Measurements from ENCODE around the gene FAM135A. TPM values are rescaled to one million over a fixed set of nuclear protein-coding genes. Genes with fewer than 3 reads are reported as not detected.
A peak's percentile ranks its signal among the peaks of the same experiment; 100 is the strongest.

FAM135A gene
- total RNA-seq, 1 donor from 2014 or later, result 24.1 TPM

DNA sequence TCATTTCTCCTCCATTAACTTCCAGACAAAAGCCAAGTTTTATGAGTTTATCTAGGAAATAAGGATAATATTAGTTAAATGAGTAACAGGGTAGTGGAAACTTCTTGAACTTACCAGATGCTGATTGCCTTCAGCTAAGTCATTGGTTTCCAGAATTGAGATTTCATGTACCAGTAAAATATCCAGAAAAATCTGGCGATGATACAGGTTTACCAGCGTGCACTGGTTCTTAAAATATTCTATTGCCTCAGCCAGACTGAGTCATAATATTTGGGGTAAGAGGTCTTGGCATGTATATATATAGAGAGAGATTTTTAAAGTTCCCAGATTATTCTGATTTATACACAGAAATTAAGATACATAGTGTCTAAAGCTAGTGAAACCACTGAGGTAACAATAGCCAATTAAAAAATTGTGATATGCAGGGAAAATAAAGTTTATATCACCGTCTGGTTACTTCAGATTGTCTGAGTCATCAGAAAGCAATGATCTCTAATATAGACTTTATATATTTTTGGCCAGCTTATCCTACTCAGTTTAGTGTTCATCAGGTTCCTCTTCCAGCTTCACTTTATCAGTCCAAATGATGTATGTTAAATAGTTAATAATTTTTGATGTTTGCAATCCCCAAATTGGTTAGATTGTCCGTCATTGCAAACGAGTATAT lies 113.9 kb downstream of the FAM135A start:
- Histone ChIP-seq H3K9me3 (no peaks in the 10 kb centered on the region), H3K27me3 (no peaks in the 10 kb centered on the region), H3K4me1 (no peaks in the 10 kb centered on the region), H3K27ac (no peak overlapping the region), H3K4me3 (no peak overlapping the region), H3K36me3 (peaks cover 12% of the 10 kb centered on the region)
- TF ChIP-seq, protein P1, sequence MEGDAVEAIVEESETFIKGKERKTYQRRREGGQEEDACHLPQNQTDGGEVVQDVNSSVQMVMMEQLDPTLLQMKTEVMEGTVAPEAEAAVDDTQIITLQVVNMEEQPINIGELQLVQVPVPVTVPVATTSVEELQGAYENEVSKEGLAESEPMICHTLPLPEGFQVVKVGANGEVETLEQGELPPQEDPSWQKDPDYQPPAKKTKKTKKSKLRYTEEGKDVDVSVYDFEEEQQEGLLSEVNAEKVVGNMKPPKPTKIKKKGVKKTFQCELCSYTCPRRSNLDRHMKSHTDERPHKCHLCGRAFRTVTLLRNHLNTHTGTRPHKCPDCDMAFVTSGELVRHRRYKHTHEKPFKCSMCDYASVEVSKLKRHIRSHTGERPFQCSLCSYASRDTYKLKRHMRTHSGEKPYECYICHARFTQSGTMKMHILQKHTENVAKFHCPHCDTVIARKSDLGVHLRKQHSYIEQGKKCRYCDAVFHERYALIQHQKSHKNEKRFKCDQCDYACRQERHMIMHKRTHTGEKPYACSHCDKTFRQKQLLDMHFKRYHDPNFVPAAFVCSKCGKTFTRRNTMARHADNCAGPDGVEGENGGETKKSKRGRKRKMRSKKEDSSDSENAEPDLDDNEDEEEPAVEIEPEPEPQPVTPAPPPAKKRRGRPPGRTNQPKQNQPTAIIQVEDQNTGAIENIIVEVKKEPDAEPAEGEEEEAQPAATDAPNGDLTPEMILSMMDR (IDR thresholded peaks at IDR 0.05), result no peak
- ATAC-seq (no peak), DNase-seq (no peak)
- intact Hi-C loops (cut with DNase I), result no loop called here

DNA sequence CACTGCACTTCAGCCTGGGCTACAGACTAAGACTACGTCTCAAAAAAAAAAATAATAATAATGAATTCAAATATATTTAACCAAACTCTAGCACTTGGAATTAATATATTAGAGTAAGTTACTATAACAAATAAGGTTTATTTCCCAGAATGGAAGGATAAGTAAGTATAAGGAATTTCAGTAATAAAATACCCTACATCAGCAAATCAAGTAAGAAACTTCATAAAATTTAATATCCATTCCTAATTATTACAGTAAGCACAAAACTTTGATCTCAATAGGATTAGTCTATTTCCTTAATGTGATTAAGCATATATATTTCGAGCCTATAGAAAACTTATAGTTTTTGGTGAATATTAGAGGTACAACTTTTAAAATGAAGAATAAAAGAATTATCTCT lies 116.7 kb downstream of the FAM135A start:
- TF ChIP-seq, protein P1 (IDR thresholded peaks at IDR 0.05), result no peak
- intact Hi-C loops (cut with DNase I), result no loop called here
- Histone ChIP-seq H3K9me3 (no peaks in the 10 kb centered on the region), H3K4me1 (no peaks in the 10 kb centered on the region), H3K27ac (no peak overlapping the region), H3K36me3 (peaks cover 7% of the 10 kb centered on the region), H3K27me3 (no peaks in the 10 kb centered on the region), H3K4me3 (no peak overlapping the region)
- DNase-seq, result no peak
- ATAC-seq, result no peak

DNA sequence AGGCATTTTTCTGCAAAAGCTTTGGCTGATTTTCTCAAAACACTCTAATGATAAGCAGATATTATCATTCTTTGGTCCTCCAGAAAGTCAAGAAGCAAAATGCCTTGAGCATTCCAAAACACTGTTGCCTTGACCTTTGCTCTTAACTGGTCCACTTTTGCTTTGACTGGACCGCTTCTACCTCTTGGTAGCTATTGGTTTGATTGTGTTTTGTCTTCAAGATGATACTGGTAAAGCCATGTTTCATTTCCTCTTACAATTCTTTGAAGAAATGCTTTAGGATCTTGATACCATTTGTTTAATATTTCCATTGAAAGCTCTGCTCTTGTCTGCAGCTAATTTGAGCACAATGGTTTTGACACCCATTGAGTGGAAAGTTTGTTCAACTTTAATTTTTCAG lies 117.8 kb downstream of the FAM135A start:
- intact Hi-C loops (cut with DNase I), result no loop called here
- TF ChIP-seq, protein P1 (IDR thresholded peaks at IDR 0.05), result no peak
- no peaks in the 10 kb centered on the region for H3K9me3 ChIP-seq
- H3K27ac ChIP-seq, result no peak overlapping the region
- DNase-seq, result no peak
- H3K4me1 ChIP-seq, result no peaks in the 10 kb centered on the region
- no peaks in the 10 kb centered on the region for H3K36me3 ChIP-seq
- H3K27me3 ChIP-seq, result no peaks in the 10 kb centered on the region
- no peak for ATAC-seq
- no peak overlapping the region for H3K4me3 ChIP-seq

DNA sequence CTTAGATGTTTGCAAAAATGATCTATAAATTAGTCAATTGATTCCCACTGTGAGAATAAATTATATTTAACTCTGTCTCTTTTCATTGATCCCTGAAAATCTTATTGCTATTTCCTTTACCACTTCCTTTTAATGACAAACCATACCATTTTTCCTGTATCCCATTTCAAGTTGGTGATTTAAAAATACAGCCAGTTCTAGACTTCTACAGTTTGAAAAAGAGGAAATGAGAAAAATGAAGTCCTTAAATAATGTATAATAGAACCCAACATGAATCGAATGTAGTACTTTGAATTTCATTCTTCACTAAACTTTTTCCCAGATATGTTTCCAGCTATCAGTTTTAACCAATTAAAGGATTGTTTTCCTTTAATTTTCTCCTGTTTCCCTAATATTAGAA lies 124.0 kb downstream of the FAM135A start:
- no peak overlapping the region for H3K4me3 ChIP-seq
- ATAC-seq (no peak), DNase-seq (no peak)
- TF ChIP-seq, protein P1 (IDR thresholded peaks at IDR 0.05), result no peak
- intact Hi-C loops (cut with DNase I), result no loop called here
- peaks cover 4% of the 10 kb centered on the region for H3K36me3 ChIP-seq
- no peaks in the 10 kb centered on the region for H3K4me1 ChIP-seq
- H3K27me3 ChIP-seq, result no peaks in the 10 kb centered on the region
- no peaks in the 10 kb centered on the region for H3K9me3 ChIP-seq
- no peak overlapping the region for H3K27ac ChIP-seq

DNA sequence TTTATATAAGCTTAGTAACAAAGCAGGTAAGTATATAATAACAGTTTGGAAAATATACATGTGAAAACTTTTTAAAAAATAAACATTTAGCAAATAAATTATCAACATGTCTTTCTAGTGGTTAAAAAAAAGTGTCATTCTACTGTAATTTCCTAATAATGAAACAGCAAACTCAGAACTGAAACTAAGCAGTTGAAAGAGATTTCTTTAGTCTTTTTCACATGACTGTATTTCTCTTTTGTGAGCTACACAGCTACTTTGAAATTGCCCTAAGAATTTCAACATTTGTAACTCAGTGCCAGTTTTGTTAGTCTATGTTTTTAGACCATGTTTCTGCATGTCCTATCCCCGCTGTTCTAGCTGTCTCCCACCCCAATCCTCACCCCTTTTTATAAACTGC lies 125.1 kb downstream of the FAM135A start:
- Histone ChIP-seq H3K36me3 (peaks cover 4% of the 10 kb centered on the region), H3K4me1 (no peaks in the 10 kb centered on the region), H3K9me3 (no peaks in the 10 kb centered on the region), H3K4me3 (no peak overlapping the region), H3K27ac (no peak overlapping the region), H3K27me3 (no peaks in the 10 kb centered on the region)
- intact Hi-C loops (cut with DNase I), result no loop called here
- ATAC-seq (no peak), DNase-seq (no peak)
- TF ChIP-seq, protein P1 (IDR thresholded peaks at IDR 0.05), result no peak

DNA sequence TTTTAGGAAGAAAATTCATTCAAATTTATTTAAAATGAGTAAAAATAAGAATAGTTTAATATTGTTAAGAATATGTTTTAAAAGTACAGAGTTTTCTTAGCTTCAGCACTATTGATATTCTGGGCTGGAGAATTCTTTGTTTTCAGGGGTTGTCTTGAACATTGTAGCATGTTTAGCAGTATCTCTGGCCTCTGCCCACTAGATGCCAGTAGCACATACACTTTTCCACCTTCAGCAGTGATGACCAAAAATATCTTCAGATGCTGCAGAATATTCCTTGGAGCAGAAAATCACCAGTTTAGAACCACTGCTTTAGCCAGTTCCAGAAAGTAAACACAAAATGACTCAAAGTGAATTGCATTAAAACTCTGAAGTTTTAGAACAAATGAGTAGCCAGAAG lies 134.0 kb downstream of the FAM135A start:
- no peaks in the 10 kb centered on the region for H3K36me3 ChIP-seq
- no peaks in the 10 kb centered on the region for H3K9me3 ChIP-seq
- TF ChIP-seq, protein P1 (IDR thresholded peaks at IDR 0.05), result peak; percentile 21
- no peak overlapping the region for H3K27ac ChIP-seq
- H3K4me1 ChIP-seq, result no peaks in the 10 kb centered on the region
- ATAC-seq (no peak), DNase-seq (no peak)
- intact Hi-C loops (cut with DNase I), result no loop called here
- no peaks in the 10 kb centered on the region for H3K27me3 ChIP-seq
- H3K4me3 ChIP-seq, result no peak overlapping the region
